ENCODE results near the gene SNRPA.

Gene SNRPA

GRCh38 chr19:40719414-40719894, 31.5 kb upstream of the SNRPA start (continued):
- TF ChIP-seq ZNF2 (tag by site-specific recombination; IDR thresholded peaks at IDR 0.05): peak; percentile 84
- no peak for TF ChIP-seq ZNF768 (tag by site-specific recombination; IDR thresholded peaks at IDR 0.05)
- no peak for TF ChIP-seq ZNF19 (tag by site-specific recombination; IDR thresholded peaks at IDR 0.05; ENCODE audit: low read depth)
- TF ChIP-seq PRDM1 (tag by site-specific recombination; IDR thresholded peaks at IDR 0.05): no peak
- TF ChIP-seq ZNF335 (tag by site-specific recombination; conservative IDR thresholded peaks at IDR 0.05): peak; percentile 56
- TF ChIP-seq ZNF561 (tag by site-specific recombination; IDR thresholded peaks at IDR 0.05; ENCODE audit: borderline replicate concordance): no peak

- Histone ChIP-seq H3K9me3 (ENCODE audit: control insufficient read depth, insufficient read depth, low read depth, low read length) (no peaks in the 10 kb centered on the region; the same call in 1 of the 2 replicates), H3K4me1 (ENCODE audit: control insufficient read depth, insufficient read depth, low read length) (peaks cover 30% of the 10 kb centered on the region), H3K36me3 (ENCODE audit: control insufficient read depth in 2 of 2, insufficient read depth in 1 of 2, low read length in 2 of 2) (peaks cover 38 to 64% of the 10 kb centered on the region in 2 experiments), H3K4me3 (ENCODE audit: low read depth, low read length) (no peak overlapping the region), H3K27ac (ENCODE audit: extremely low read depth, low read depth, low read length) (no peak overlapping the region)
- ChIA-PET CTCF (interaction anchor here (0.6 to 1.1 kb wide), 4 partner anchors 58 to 416 kb away, joined by 3 to 6 read pairs (median 4); no protein-coding TSS in a partner anchor), POLR2A (interaction anchor here (0.6 to 2.8 kb wide), 5 partner anchors 21 to 172 kb away, joined by 3 to 15 read pairs (median 6); partner anchors contain the start of genes ACTMAP, RAB4B and SNRPA)
- TF ChIP-seq ZNF292 (tag by site-specific recombination; IDR thresholded peaks at IDR 0.05; ENCODE audit: borderline replicate concordance, low read depth): no peak
- no peak for TF ChIP-seq ZIC2 (tag by site-specific recombination; IDR thresholded peaks at IDR 0.05)
- no peak for TF ChIP-seq ZNF169 (tag by site-specific recombination; IDR thresholded peaks at IDR 0.05)
- TF ChIP-seq ZNF548 (tag by site-specific recombination; IDR thresholded peaks at IDR 0.05): no peak
- no peak for TF ChIP-seq ZNF416 (tag by site-specific recombination; IDR thresholded peaks at IDR 0.05)
- TF ChIP-seq ZNF202 (tag by site-specific recombination; IDR thresholded peaks at IDR 0.05; ENCODE audit: borderline replicate concordance): no peak
- no peak for TF ChIP-seq ZNF623 (tag by site-specific recombination; IDR thresholded peaks at IDR 0.05)
- no peak for TF ChIP-seq GLI4 (tag by site-specific recombination; IDR thresholded peaks at IDR 0.05)
- no peak for TF ChIP-seq ZNF37A (tag by site-specific recombination; IDR thresholded peaks at IDR 0.05)
- TF ChIP-seq ZNF626 (tag by site-specific recombination; IDR thresholded peaks at IDR 0.05): no peak
- no peak for TF ChIP-seq ZNF701 (tag by site-specific recombination; IDR thresholded peaks at IDR 0.05)
- no peak for TF ChIP-seq KLF16 (tag by site-specific recombination; IDR thresholded peaks at IDR 0.05)
- TF ChIP-seq SCRT1 (tag by site-specific recombination; IDR thresholded peaks at IDR 0.05; ENCODE audit: borderline replicate concordance): no peak
- TF ChIP-seq ZNF184 (tag by site-specific recombination; IDR thresholded peaks at IDR 0.05): no peak
- TF ChIP-seq, protein P1, sequence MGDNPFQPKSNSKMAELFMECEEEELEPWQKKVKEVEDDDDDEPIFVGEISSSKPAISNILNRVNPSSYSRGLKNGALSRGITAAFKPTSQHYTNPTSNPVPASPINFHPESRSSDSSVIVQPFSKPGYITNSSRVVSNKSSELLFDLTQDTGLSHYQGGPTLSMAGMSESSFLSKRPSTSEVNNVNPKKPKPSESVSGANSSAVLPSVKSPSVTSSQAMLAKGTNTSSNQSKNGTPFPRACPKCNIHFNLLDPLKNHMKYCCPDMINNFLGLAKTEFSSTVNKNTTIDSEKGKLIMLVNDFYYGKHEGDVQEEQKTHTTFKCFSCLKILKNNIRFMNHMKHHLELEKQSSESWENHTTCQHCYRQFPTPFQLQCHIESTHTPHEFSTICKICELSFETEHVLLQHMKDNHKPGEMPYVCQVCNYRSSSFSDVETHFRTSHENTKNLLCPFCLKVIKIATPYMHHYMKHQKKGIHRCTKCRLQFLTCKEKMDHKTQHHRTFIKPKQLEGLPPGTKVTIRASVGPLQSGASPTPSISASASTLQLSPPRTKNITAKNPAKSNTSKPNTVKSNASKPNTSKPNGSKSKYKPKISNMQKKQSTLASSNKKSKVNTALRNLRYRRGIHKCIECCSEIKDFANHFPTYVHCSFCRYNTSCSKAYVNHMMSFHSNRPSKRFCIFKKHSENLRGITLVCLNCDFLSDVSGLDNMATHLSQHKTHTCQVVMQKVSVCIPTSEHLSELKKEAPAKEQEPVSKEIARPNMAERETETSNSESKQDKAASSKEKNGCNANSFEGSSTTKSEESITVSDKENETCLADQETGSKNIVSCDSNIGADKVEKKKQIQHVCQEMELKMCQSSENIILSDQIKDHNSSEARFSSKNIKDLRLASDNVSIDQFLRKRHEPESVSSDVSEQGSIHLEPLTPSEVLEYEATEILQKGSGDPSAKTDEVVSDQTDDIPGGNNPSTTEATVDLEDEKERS (tag by site-specific recombination; IDR thresholded peaks at IDR 0.05): no peak
- no peak for TF ChIP-seq ZNF146 (tag by site-specific recombination; IDR thresholded peaks at IDR 0.05)
These were observed 29.9 kb upstream of the SNRPA start for GRCh38 chr19:40721140-40721486.
